OCI-M1 (cell line): ENCODE measurements around the gene ISG15.
"Not testable (repeated sequence)": the region's sequence is repeated elsewhere in the genome, so short reads cannot be mapped to it uniquely, and the experiment has no call there.

Experiments used
- DNase-seq: peaks from one replicate; lab custom pipeline; 2025; lab: John Stamatoyannopoulos, UW

The ISG15 gene

DNA sequence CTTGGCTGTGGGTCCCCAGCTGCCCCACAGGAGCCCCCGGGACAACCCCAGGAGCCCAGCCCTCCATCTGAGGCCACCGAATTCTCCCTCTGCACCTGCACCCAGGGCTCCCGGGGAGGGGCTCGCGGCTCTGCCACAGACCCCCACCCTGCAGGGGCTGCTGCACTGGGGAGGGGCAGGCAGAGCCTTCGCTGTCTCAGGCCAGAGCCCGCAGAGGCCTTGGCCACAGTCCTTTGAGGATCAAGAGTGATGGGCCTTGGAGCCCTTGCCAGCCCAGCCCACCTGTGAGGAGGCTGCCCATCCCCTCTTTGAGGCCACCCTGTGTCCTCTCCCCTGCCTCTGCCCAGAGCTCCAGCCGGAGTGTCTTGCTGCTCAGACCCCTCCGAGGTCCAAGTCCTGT, 37.9 kb upstream of the ISG15 start:
- DNase-seq: no peak

DNA sequence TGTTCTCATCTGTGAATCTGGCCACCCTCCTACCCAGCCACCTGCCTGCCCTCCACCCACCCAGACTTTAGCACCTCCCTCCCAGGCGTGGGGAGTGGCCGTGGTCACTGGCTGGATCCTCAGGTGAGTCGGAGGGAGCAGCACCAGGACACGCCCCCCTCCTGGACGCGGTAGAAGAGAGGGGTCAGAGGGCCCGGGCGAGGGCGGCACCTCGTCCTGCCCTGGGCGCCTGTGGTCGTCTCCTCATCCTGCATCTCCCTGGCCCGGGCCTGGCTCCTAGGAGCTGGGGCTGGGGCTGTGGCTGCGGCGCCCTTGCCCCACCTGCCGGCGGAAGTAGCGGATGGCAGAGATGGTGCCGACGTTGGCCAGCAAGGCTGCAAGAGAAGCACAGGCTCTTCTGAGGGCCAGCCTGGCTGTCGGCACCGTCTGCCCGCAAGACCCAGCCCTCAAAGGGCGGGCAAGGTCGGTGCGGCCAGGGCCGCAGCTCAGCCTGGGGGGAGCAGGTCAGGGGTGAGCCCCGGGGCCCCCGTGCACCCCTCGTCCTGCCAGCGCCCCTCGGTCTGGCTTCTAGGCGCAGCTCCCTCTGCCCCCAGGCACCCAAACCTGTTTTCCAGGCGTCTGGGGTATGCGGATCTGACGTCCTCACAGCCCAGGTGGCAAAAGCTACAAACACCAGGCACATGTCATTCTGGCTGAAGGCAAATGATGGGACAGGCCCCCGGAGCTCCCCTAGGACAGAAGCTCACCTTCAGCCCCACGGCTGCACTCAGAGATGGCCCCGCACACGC, 37.2 kb upstream of the ISG15 start:
- DNase-seq: peak; percentile 74

DNA sequence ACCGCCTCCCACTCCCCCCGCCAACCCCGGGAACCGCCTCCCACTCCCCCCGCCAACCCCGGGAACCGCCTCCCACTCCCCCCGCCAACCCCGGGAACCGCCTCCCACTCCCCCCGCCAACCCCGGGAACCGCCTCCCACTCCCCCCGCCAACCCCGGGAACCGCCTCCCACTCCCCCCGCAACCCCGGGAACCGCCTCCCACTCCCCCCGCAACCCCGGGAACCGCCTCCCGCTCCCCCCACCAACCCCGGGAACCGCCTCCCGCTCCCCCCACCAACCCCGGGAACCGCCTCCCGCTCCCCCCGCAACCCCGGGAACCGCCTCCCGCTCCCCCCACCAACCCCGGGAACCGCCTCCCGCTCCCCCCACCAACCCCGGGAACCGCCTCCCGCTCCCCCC, 36.5 kb upstream of the ISG15 start:
- DNase-seq: not testable (repeated sequence)

DNA sequence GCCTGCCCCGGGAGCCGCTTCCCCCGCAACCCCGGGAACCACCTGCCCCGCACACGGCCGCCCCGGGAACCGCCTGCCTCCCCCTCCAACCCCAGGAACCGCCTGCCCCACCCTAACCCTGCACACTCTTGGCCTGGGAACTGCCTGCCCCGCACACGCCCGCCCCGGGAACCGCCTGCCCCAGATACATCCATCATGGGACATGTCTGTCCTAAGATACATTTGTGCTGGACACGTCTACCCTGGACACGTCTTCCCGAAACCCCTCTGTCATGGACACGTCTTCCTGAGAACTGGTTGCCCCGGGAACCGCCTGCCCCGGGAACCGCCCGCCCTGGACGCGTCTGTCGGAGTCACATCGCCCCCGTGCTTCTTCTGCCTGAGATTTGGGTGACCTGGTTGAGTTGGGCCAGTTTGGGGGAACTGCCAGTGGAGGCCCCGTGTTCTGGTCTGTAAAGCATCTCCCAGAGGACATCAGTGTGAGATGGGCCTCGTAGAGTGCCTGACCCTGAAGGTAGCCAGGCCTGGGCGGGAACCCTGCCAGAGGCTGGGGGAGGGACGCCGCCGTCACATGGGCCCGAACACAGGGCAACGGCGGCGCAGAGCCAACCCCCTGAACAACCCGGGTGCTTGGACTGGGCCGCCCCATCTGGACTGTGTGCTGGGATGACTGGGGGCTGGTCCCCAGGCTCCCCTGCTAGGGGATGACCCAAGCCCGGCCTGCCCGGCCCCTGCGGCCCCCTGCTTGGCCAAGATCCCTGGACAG, 35.0 kb upstream of the ISG15 start:
- DNase-seq: no peak

DNA sequence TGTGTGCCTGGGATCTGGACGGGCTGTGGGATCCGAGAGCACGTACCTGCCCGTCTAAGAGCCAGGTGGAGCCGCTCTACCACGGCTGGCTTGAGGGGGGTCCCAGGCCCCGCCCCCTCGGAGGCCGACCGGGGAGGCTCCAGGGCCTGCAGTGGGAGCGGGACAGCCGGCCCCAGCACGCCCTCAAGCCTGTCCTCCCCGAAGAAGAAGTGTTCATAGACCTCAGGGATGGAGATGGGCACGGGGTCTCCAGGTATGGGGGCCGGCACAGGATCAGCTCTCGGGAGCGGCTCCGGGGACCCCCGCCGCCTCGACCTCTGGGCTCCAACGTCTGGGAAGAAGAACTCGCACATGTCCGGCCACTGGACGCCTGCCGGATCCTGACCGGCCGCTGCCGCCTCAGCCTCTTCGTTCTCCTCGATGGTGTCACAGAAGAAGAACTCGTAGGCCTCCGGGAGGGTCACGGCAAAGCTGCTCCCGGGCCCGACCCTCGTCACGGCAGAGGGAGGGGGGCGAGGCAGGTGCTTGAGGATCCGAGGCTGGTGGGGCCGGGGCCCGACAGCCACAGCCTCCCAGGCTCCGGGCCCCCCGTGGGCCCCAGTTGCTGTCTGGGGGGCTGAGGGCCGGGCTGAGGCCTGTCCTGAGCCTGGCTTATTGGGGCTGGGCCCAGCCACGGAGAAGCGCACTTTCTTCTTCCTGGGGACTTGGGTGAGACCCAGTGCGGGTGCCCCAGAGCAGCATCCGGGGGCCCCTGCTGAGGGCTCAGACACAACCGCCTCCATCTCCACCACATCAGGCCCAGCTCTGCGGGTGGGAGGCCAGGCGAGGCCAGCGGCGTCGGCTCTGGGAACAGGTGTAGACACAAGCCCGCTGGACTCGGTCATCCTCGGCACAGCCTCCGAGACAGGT, 34.2 kb upstream of the ISG15 start:
- DNase-seq: no peak

DNA sequence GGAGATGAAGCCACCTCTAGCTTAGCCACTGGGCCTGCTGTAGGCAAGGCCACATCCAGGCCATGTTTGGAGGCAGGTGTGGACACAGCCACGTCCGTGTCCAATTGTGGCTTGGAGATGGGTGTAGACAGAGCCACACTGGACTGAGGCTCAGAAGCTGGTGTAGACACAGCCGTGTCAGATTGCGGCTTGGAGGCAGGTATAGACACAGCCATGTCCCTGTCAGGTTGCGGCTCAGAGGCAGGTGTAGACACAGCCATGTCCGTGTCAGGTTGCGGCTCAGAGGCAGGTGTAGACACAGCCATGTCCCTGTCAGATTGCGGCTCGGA, 33.6 kb upstream of the ISG15 start:
- no peak for DNase-seq

DNA sequence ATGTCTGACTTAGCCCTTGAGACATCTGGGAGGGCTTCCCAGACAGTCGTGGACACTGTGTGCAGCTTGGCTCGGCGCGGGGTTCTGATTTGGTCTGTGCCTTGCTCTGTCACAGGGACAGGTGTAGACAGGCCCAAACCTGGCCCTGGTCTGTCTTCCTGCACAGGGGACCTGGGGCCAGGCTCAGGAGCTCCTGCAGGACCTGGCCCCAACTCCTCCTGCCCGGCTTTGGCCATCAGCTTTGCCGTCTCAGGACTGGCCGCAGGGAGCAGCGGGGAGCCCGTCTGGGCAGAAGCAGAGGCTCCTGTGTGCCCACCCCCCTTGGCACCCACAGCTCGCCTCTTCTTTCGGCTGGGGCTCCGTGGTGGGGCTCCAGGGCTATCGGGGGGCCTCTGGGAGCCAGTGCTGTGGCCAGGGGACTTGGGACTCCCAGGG, 33.1 kb upstream of the ISG15 start:
- no peak for DNase-seq

DNA sequence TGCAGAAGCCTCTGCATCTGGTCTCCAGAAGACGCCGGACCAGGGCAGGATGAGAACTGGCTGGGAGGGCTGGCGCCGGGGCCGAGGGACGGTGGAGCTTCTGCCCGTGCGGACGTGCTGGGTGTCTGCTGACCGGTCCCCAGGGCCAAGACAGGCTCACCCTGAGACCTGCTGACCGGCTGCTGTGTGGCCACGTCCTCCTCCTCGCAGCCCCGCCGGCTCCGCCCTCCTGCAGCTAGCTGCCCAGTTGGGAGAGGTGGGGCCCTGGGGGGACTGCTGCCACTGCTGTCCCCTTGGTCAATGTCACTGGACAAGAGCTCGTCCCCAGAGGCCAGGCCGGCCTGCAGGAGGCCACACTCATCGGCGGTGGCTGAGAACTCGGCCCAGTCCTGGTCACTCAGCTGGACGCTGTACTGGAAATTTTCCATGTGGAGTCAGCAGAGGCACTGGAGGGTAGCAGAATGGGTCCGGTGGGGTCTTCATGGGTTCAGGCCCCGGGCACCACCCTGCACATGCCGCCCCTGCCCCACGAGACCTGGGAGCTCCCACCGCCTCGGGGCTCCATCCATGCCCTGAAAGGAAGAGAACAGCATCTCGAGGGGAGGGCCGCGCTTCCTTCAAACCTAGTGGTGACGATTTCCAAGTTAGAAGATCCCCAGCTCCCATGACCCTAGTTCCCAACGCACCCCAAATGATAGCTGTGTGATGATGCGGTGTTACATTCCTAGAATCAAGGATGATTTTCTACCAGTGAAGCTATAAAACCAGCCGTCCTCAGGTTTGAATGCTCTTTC, 32.5 kb upstream of the ISG15 start:
- no peak for DNase-seq

DNA sequence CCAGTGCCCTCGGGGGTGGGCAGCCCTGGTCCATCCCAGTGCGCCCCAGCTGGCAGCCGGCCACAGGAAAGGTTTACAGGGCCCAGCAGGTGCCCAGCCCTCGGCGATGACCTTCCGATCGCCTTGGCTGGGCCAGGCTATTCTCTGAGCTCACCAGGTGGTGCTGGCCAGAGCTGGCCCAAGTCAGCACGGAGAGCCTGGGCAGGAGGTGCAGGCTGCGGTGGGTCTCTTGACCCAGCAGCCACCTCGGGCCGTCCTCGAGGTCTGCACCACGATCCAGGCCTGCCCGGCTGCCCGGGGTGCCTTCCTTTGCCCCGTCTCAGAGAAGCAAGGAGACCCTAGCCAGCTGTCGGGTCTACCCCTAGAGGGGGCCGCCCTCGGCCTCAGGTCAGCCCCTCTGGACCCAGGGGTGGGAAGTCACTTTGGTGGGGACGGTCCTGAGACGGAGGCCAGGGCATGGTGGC, 31.8 kb upstream of the ISG15 start:
- DNase-seq: no peak

DNA sequence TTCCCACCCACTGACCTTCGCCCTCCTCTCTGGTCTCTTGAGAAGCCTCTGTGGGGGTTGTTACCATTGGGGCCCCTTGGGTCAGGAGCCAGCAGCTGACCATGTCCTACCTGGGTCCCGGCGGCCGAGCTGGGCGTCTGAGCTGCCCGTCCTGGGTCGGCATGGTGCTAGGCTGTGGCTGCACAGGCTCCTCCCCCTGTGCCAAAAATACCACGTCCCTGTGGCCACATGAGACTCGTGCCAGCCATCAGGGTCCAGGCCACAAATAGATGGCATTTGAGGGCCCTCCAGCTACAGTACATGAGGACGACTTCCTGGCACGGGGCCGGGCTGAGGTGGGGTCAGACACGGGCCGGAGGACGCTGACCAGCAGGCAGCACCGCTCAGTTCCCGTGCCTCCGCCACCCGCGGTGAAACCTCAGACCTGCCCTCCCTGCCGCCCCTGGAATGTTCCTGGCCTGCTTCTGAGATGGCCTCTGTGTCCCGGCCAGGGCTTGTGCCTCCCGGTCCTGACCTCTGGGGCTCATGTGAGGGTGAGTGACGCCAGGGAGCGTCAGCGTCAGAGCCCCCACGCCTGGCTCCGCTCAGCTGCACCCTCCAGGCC, 31.2 kb upstream of the ISG15 start, which contains the start of gene PERM1:
Gene PERM1, minus strand, starts transcription at position 139 of the 604 bp plus-strand sequence. CDS start 1,064 bp downstream, outside the sequence.
- DNase-seq: no peak

DNA sequence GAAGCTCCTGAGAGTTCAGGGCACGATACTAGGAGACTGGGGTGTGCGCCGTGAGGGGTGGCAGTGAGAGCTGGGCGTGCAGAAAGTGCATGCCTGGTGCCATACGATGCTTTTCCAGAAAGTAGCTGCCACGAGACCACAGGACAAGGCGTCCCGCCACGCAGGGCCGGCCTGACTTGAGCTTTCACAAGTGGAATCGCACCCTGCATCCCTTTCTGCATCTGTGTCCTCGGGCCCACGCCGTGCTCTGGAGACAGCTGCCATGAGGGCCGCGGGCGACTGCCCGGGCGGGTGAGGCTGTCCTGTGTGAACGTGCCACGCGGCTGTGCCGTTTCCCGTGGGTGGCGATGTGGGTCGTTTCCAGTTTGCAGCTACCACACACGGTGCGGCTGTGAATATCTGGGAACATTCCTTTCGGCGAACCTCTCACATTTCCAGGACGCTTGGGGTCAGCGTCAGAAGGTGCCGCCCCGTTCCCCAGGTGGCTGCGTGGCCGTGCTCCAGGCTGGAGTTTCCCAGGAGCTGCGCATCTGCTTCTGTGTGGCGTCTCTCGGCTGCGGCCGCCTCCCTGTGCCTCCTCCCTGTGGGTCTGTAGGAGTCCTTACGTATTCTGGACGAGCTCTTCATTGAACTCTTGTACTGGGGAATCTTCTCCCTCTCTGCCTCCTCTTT, 30.4 kb upstream of the ISG15 start:
- DNase-seq: no peak

DNA sequence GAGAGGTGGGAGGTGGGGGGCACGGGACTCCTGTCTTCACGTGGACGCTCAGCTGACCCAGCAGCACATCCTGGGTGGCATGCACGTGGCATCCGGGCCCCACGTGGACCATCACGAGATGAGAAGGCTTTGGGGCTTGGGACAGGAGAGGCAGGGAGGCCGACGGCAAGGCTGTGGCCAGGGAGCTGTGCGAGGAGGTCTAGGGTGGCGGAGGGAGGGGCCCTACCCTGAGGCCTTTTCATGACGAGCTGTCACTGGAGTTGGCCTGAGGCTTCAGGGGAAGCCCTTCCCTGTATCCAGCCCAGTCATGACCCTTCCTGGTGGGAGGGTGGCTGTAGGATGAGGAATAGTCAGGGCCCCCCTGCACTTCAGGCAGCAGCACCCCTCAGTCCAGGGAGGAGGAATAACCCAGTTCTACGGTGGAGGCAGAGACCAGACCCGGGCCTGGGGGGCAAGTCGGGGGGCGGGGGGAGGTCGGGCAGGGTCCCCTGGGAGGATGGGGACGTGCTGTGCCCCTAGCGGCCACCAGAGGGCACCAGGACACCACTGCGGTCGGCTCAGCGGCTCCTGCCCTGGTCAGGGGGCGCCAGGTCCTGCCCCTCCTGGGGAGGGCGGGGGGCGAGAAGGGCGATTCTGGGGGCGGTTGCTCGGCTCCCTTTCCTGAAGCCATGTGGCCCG, 29.4 kb upstream of the ISG15 start:
- peak; percentile 64 for DNase-seq

DNA sequence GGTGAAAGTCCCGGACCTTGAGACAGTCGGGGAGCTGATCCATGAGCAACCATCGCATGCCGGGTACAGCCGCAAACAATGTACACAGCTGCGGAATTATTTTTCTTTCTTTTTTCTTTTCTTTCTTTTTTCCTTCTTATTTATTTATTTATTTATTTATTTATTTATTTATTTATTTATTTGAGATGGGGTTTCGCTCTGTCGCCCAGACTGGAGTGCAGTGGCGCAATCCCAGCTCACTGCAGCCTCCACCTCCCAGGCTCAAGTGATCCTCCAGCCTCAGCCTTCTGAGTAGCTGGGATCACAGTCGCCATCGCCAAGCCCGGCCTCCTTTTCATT, 28.9 kb upstream of the ISG15 start:
- DNase-seq: no peak

DNA sequence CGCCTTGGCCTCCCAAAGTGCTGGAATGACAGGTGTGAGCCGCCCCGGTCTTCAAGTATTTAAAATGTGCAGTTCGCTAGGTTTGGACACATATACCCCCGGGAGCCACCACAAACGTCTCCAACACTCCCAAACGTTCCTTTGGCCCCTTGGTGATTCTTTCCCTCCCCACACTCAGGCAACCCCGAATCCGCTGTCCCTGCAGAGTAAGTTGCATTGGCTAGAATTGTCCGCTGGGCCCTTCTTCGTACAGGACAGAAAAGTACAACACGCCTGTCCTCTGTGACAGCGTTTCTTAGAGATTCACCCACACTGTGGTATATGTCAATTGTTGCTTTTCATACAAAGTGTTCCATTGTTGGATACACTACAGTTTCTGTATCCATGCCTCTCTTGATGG, 28.2 kb upstream of the ISG15 start:
- DNase-seq: no peak

DNA sequence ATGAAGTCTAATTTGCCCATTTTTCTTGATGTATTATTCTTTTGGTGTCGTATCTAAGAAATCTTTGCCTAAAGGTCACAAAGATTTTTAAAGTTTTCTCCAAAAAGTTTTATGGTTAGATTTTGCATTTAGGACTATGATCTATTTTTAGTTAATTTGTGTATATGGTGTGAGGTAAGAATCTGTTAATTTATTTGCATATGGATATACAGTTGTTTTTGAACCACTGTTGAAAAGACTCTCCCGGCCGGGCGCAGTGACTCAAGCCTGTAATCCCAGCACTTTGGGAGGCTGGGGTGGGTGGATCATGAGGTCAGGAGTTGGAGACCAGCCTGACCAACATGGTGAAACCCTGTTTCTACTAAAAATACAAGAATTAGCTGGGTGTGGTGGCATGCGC, 25.2 kb upstream of the ISG15 start:
- DNase-seq: not testable (repeated sequence)

DNA sequence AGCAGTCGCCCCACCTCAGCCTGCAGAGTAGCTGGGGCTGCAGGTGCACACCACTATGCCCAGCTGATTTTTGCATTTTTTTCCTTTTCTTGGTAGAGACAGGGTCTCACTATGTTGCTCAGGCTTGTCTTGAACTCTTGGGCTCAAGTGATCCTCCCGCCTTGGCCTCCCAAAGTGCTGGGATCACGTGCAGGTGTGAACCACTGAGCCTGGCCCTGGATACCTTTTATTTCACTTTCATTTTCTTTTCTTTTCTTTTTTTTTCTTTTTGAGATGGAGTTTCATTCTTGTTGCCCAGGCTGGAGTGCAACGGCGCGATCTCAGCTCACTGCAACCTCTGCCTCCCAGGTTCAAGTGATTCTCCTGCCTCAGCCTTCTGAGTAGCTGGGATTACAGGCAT, 22.0 kb upstream of the ISG15 start:
- DNase-seq: not testable (repeated sequence)

DNA sequence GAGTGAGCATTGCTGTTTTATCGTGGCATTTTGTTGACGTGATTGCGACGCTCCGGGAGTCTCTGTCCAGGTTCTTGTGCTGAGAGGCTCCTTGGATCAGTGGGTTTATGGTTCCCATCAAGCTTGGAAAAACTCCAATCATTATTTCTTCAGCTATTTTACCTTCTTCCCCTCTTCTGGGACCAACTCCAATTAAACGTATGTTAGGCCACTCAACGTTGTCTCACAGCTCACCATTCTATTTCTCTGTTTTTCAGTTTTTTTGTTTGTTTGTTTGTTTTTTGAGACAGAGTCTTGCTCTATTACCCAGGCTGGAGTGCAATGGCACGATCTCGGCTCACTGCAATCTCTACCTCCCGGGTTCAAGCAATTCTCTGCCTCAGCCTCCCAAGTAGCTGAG, 21.4 kb upstream of the ISG15 start:
- no peak for DNase-seq

DNA sequence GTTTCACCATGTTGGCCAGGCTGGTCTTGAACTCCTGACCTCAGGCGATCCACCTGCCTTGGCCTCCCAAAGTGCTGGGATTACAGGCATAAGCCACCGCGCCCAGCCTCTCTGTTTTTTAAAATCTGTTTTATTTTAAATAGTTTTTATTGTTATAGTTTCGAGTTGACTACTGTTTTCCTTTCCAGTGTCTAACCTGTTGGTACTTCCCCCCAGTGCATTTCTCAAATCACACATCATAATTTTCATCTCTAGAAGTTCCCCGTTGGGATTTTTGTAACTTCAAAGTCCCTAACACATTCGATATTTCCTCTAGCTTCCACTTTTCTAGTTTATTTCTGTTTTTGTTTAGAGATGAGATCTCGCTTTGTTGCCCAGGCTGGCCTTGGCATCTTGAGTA, 20.9 kb upstream of the ISG15 start:
- DNase-seq: no peak

DNA sequence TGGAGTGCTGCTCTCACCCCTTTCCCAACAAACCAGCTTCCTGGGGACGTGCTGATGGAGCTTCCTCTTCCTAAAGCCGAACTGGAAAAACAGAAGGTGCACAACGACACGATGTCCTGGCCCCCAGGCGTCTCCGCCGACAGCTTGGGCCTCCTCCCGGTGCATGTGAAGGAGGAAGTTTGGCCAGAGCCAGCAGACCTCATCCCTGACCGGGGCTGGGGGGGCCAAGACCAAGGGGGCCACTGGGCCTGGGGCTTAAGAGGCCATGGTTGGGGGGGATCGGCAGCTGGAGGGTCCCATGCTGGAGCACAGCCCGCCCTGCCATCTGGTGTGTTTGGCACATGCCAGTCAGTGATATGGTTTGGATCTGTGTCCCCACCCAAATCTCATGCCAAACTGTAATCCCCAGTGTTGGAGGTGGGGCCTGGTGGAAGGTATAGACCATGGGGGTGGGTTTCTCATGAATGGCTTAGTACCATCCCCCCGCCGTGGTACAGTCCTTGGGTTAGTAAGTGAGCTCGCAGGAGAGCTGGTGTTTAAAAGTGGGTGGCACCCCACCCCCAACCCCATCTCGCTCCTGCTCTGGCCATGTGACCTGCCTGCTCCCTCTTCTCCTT, 19.8 kb upstream of the ISG15 start:
- DNase-seq: no peak

DNA sequence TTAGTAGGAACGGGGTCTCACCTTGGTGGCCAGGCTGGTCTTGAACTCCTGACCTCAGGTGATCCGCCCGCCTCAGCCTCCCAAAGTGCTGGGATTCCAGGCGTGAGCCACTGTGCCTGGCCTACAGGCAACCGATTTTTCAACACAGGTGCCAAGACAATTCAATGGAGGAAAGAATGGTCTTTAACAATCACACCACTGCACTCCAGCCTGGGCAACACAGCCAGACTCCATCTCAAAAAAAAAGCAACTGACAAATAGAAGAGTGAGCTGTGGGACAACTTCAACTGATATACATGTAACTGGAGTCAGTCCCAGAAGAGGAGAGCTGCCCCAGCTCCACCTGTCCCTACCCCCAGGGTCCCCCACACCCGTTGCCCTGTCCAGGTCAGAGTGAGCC, 18.8 kb upstream of the ISG15 start:
- not testable (repeated sequence) for DNase-seq
